ENCODE results near the gene KCNH8.

The KCNH8 gene

GRCh38 chr3:19485267-19485666, 337.0 kb downstream of the KCNH8 start:
- no peak for DNase-seq (ENCODE audit: low spot score)

- no peak for DNase-seq (ENCODE audit: low spot score)
Observed at GRCh38 chr3:19487386-19487785, 339.1 kb downstream of the KCNH8 start.

DNA sequence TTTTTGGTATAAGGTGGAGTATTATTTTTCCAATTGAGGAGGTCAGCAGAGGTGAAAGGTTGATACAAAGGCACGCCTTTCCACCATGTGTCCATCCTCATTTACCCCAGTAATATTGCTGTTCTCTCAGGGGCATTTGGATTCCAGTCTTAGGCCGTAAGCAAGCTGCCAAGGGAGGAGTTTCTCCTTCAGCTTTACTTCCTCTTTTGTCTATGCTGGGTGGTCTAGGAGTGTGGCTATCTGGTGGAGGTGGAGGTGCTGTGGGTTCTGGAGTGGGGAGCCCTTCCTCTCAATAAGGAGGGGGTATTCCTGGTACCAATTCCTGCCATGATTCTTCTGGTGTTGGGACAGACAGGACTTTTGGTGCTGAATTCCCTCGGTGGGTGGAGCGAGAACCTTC, 340.6 kb downstream of the KCNH8 start:
- no peak for DNase-seq (ENCODE audit: low spot score)

DNA sequence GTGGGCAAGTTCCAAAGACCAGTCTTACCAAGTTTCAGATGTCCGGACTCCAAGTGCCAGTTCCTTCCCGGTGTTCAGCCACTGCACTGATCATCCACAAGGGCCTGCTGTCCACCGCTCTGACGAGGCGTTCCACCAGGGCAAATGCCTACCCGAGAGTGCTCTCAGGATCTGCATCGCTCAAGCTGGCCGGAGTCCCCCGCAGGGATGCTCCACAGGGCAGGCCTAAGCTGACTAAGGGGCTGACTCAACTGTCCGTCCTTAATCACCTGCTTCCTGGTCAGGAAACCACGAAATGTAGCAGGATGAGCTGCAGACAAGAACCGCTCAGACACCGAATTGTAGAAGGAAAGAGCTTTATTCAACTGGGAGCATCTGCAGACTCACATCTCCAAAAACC, 341.6 kb downstream of the KCNH8 start:
- no peak for DNase-seq (ENCODE audit: low spot score)

GRCh38 chr3:19506171-19506570, 357.9 kb downstream of the KCNH8 start:
- no peak for DNase-seq (ENCODE audit: low spot score)

- no peak for DNase-seq (ENCODE audit: low spot score)
Observed at GRCh38 chr3:19522305-19522704, 374.0 kb downstream of the KCNH8 start.

DNA sequence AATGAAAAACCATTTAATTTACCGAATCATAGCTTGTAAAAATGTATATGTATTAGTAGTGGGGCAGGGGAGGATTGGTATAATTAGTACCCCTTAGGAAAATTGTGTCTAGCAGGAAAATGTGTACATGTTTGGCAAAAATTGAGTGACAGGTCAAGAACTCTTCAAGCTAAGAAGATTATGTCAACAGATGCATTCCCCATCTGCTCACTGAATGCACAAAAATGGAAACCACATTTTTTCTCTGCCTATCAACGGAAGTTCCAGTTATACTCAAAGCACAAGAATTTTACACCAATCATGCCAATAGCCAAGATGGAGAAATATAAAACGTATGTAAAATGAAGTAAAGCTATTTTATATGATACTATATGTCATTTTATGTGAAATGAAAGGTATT, 377.8 kb downstream of the KCNH8 start:
- DNase-seq (ENCODE audit: low spot score): no peak

DNA sequence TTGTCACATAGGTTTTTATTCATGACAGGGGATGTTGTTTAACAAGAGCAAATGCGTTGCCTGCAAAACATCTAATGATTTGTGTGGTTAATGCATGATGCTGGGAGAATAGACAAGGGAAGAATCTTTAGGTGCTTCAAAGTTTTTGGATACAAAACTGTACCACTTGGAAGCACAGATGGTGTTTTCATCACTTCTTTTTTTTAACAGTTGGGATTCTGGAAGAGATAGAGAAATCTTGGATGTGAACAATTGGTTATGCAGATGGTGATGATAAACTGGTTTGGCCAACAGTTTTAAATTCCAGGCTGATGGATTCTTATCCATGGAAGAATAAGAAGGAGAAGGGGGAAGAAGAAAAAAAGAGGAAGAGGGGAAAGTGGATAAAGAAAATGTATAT, 379.4 kb downstream of the KCNH8 start:
- DNase-seq (ENCODE audit: low spot score): no peak

DNA sequence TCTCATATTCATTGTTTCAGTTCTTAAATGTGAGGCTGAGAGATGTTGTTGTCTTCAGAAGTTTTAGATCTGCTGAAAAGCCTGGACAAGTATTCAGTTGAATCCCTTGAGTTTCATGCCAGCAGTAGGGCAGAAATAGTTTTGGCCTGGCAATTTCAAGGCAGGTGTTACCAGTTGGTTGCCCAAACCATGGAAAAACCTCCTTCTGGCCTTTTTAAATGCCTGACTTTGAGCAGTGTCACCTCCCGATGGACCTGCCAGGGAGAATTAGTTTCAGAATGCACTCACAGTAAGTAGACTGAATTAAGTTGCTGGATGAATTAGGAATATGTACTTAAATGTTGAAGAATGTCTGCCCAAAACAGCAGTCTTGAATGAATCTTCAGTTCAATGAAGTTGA, 383.1 kb downstream of the KCNH8 start:
- DNase-seq (ENCODE audit: low spot score): no peak

DNA sequence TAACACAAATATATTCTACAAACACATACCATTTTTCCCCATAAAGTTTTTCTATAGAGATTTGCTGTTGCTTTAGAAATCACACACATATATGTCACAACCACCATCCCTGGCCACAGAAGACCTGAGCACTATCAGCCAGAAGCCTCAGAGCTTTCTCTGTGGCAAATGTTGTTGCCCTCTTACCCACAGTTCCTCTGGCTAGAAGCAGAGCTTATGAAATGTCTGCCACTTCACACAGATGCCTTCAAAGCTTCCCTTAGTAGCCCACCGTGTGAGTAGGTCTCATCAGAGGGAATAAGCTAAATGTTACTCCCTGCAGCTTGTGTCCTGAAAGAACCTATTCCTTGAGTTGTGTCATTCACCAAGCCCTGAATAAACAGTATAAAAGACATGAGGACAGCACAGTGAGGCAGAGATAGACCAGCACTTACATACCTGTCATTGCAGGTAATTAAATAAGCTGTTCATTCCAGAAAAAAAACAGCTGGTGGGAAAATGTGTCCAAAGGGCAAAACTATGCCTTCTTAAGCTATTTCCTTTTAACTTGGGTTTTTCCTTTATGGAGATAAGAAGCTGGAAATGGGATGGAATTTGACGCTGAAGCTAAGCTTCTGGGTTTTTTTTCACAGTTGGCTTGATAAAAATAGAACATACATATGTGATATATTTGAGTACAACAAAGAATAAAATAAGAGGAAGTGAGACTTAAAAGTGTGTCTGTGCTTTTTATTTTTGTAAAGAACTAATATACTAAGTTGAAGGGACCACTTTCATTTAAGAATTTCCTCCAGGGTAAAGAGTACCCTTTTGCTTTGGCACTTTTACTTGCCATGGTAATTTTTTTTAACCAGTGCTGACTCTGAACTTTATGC, 391.4 kb downstream of the KCNH8 start:
- no peak for DNase-seq (ENCODE audit: low spot score)

GRCh38 chr3:19540464-19540863, 392.2 kb downstream of the KCNH8 start:
- no peak for DNase-seq (ENCODE audit: low spot score)

- DNase-seq (ENCODE audit: low spot score): no peak
Observed at GRCh38 chr3:19541284-19541683, 393.0 kb downstream of the KCNH8 start.

GRCh38 chr3:19543212-19543841, 395.0 kb downstream of the KCNH8 start:
- no peak for DNase-seq (ENCODE audit: low spot score)

- DNase-seq (ENCODE audit: low spot score): no peak
Observed at GRCh38 chr3:19547665-19548464, 399.6 kb downstream of the KCNH8 start.

DNA sequence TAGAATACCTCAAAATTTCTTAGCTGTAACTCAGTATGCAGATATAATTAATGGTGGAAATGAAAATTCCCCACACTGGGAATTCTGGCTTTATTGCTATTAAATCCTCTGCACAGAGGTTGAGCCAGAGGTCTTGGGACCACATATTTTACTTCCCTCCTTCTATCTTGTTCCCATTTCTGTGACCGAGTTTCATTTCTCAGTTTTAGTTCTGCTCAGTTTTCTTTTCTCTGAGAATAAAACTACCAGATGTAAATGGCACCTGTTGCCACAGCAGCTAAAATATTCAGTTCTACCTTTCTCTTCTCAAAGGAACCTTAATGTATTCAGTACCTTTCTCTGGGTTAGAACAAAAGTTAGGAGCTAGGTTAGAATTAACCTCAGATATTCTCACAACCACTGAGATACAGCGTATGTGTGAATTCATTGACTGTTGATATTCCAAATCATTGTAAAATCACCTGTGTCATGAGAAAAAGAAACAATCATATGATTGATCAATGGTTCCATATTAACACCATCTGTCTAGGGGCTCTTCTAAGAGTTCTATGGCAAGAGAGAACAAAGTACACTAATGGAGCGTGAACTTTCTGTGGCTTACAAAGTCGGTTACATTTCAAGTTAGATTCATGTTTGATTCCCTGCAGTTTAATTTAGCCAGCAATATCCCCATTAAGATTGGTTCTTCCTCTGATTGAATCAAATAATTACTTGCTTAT, 411.6 kb downstream of the KCNH8 start:
- no peak for DNase-seq (ENCODE audit: low spot score)

- DNase-seq (ENCODE audit: low spot score): no peak
Observed at GRCh38 chr3:19573644-19574043, 425.3 kb downstream of the KCNH8 start.

- no peak for DNase-seq (ENCODE audit: low spot score)
Observed at GRCh38 chr3:19574268-19574667, 426.0 kb downstream of the KCNH8 start.

DNA sequence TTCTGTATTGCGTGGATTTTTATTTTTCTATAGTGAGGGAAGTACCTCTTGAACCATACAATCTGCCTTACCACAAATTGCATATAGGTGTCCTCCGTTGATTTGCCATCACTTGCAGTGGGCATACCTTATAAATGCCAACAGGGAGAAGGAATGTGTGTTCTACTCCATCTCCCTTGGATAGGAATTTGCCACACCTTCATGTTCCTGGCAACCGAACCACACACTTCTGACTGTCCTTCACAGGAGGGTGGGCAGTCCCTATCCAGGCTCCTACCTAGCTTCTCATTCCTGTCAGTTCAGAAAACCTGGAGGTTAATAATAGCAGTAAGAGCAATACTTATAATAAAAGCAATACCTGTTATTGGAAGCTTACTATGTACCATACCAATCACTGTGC, 428.0 kb downstream of the KCNH8 start:
- no peak for DNase-seq (ENCODE audit: low spot score)

Measured in AG08395 (cell line).